Measurements from ENCODE around the gene XRN2. TPM values are rescaled to one million over a fixed set of nuclear protein-coding genes. Genes with fewer than 3 reads are reported as not detected.
A peak's percentile ranks its signal among the peaks of the same experiment; 100 is the strongest.

Gene XRN2
- total and polyA plus RNA-seq, 2 of the 13 experiments (the other 11 are each of a cell fraction or from before 2014, with no cell fraction given), result 90.3 to 171 TPM

GRCh38 chr20:21303061-21303871 is at the start of gene XRN2 (continued):
- peak; percentile 99 for TF ChIP-seq RNF2 (conservative IDR thresholded peaks at IDR 0.05; ENCODE audit: low read depth)
- TF ChIP-seq HNRNPH1 (optimal IDR thresholded peaks at IDR 0.05; ENCODE audit: low read depth, low read length), result no peak
- TF ChIP-seq GPN1 (CRISPR knock-in tag; IDR thresholded peaks at IDR 0.05; ENCODE audit: borderline replicate concordance), result peak; percentile 67
- TF ChIP-seq, protein P1, sequence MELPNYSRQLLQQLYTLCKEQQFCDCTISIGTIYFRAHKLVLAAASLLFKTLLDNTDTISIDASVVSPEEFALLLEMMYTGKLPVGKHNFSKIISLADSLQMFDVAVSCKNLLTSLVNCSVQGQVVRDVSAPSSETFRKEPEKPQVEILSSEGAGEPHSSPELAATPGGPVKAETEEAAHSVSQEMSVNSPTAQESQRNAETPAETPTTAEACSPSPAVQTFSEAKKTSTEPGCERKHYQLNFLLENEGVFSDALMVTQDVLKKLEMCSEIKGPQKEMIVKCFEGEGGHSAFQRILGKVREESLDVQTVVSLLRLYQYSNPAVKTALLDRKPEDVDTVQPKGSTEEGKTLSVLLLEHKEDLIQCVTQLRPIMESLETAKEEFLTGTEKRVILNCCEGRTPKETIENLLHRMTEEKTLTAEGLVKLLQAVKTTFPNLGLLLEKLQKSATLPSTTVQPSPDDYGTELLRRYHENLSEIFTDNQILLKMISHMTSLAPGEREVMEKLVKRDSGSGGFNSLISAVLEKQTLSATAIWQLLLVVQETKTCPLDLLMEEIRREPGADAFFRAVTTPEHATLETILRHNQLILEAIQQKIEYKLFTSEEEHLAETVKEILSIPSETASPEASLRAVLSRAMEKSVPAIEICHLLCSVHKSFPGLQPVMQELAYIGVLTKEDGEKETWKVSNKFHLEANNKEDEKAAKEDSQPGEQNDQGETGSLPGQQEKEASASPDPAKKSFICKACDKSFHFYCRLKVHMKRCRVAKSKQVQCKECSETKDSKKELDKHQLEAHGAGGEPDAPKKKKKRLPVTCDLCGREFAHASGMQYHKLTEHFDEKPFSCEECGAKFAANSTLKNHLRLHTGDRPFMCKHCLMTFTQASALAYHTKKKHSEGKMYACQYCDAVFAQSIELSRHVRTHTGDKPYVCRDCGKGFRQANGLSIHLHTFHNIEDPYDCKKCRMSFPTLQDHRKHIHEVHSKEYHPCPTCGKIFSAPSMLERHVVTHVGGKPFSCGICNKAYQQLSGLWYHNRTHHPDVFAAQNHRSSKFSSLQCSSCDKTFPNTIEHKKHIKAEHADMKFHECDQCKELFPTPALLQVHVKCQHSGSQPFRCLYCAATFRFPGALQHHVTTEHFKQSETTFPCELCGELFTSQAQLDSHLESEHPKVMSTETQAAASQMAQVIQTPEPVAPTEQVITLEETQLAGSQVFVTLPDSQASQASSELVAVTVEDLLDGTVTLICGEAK (IDR thresholded peaks at IDR 0.05), result peak; percentile 83
- TF ChIP-seq, protein P1 (CRISPR knock-in tag; IDR thresholded peaks at IDR 0.05), result peak; percentile 93
- peak; percentile 60; the same call in 1 of the 2 replicates for TF ChIP-seq ZNF431 (CRISPR knock-in tag; IDR thresholded peaks at IDR 0.05; ENCODE audit: borderline replicate concordance, low read depth)
- peak; percentile 85 for TF ChIP-seq UBTF (CRISPR knock-in tag; IDR thresholded peaks at IDR 0.05)
- TF ChIP-seq CENPT (CRISPR knock-in tag; IDR thresholded peaks at IDR 0.05; ENCODE audit: low read depth), result peak; percentile 91
- peak; percentile 91 for TF ChIP-seq WIZ (CRISPR knock-in tag; IDR thresholded peaks at IDR 0.05)
- TF ChIP-seq JUND (CRISPR knock-in tag; IDR thresholded peaks at IDR 0.05), result peak; percentile 95
- TF ChIP-seq CC2D1A (CRISPR knock-in tag; IDR thresholded peaks at IDR 0.05), result peak; percentile 91; the same call in 1 of the 2 replicates
- peak; percentile 83; the same call in 1 of the 2 replicates for TF ChIP-seq ELK4 (CRISPR knock-in tag; IDR thresholded peaks at IDR 0.05; ENCODE audit: borderline replicate concordance)
- TF ChIP-seq CHD2 (IDR thresholded peaks at IDR 0.05; ENCODE audit: low read depth, low read length), result peak; percentile 83
- TF ChIP-seq MXD4 (CRISPR knock-in tag; IDR thresholded peaks at IDR 0.05), result peak; percentile 100
- 0 out of 2 replicates have a peak, but pooled peaks have one; percentile 38 for TF ChIP-seq SP140L (CRISPR knock-in tag; IDR thresholded peaks at IDR 0.05; ENCODE audit: borderline replicate concordance)
- TF ChIP-seq NFE2L2 (IDR thresholded peaks at IDR 0.05; ENCODE audit: low read length), result 0 out of 2 replicates have a peak, but pooled peaks have one; percentile 1
- peak; percentile 81; the same call in 1 of the 2 replicates for TF ChIP-seq ARHGAP35 (CRISPR knock-in tag; IDR thresholded peaks at IDR 0.05; ENCODE audit: borderline replicate concordance)

All from HepG2 (cell line).